Trophoblast cell (in vitro differentiated cells and primary cell): Measurements from ENCODE around the gene NSMF.
A peak's percentile ranks its signal among the peaks of the same experiment; 100 is the strongest.

Experiments used
- DNase-seq, 2 donors: peaks; one replicate each; pipeline ENCODE4 v3.0.0-alpha.2; 2016
- H2AFZ ChIP-seq: 2 replicates; pipeline ENCODE4 v1.6.1; 2013; ENCODE audit warnings: low read length, moderate library complexity, mild to moderate bottlenecking; ENCODE audit not compliant: insufficient read depth, poor library complexity
- H2AK5ac ChIP-seq: 2 replicates; pipeline ENCODE4 v1.6.1; 2013; ENCODE audit warnings: mild to moderate bottlenecking, low read length
- H2BK120ac ChIP-seq: 2 replicates; pipeline ENCODE4 v1.6.1; 2013; ENCODE audit warnings: low read length, mild to moderate bottlenecking, moderate library complexity; ENCODE audit not compliant: insufficient read depth, poor library complexity
- H2BK12ac ChIP-seq: 2 replicates; pipeline ENCODE4 v1.6.1; 2013; ENCODE audit warnings: mild to moderate bottlenecking, low read length, moderate library complexity
- H2BK5ac ChIP-seq: 2 replicates; pipeline ENCODE4 v1.6.1; 2013; ENCODE audit warnings: low read length, low read depth, moderate library complexity, mild to moderate bottlenecking; ENCODE audit not compliant: poor library complexity
- H3K14ac ChIP-seq: 2 replicates; pipeline ENCODE4 v1.6.1; 2013; ENCODE audit warnings: mild to moderate bottlenecking, low read length
- H3K18ac ChIP-seq: 2 replicates; pipeline ENCODE4 v1.6.1; 2013; ENCODE audit warnings: mild to moderate bottlenecking, low read length
- H3K23ac ChIP-seq: 2 replicates; pipeline ENCODE4 v1.6.1; 2013; ENCODE audit warnings: low read length
- H3K27ac ChIP-seq: 2 replicates; pipeline ENCODE4 v1.5.1; 2013; ENCODE audit warnings: low read depth, mild to moderate bottlenecking, inconsistent platforms, low read length, moderate library complexity
- H3K27me3 ChIP-seq: 2 replicates; pipeline ENCODE4 v1.6.1; 2013; ENCODE audit warnings: inconsistent platforms, mild to moderate bottlenecking, low read length, moderate library complexity; ENCODE audit not compliant: insufficient read depth
- H3K36me3 ChIP-seq, 2 experiments: 1 replicate in 1 of 2; 2 replicates in 1 of 2; pipeline ENCODE4 v1.6.1; 2013; ENCODE audit warnings: low read length in 2 of 2, mild to moderate bottlenecking in 2 of 2, moderate library complexity in 1 of 2; ENCODE audit not compliant: insufficient read depth in 2 of 2, control insufficient read depth in 1 of 2
- H3K4ac ChIP-seq: 2 replicates; pipeline ENCODE4 v1.6.1; 2013; ENCODE audit warnings: low read depth, mild to moderate bottlenecking, low read length, moderate library complexity
- H3K4me1 ChIP-seq, 2 experiments: 1 replicate in 1 of 2; 2 replicates in 1 of 2; pipeline ENCODE4 v1.6.1; 2013; ENCODE audit warnings: low read length in 2 of 2, mild to moderate bottlenecking in 2 of 2, moderate library complexity in 1 of 2; ENCODE audit not compliant: insufficient read depth in 2 of 2, control insufficient read depth in 1 of 2
- H3K4me2 ChIP-seq: 2 replicates; pipeline ENCODE4 v1.6.1; 2013; ENCODE audit warnings: inconsistent platforms, mild to moderate bottlenecking, low read length, moderate library complexity
- H3K4me3 ChIP-seq: 2 replicates; pipeline ENCODE4 v1.5.1; 2013; ENCODE audit warnings: mild to moderate bottlenecking, low read depth, low read length, inconsistent platforms
- H3K79me1 ChIP-seq: one replicate; pipeline ENCODE4 v1.6.1; 2013; ENCODE audit warnings: low read length
- H3K79me2 ChIP-seq: 2 replicates; pipeline ENCODE4 v1.6.1; 2013; ENCODE audit warnings: low read length, mild to moderate bottlenecking; ENCODE audit not compliant: control insufficient read depth, insufficient read depth, poor library complexity
- H3K9ac ChIP-seq: 2 replicates; pipeline ENCODE4 v1.6.1; 2013; ENCODE audit warnings: mild to moderate bottlenecking, low read length
- H3K9me3 ChIP-seq: 2 replicates; pipeline ENCODE4 v1.6.1; 2013; ENCODE audit warnings: low read depth, mild to moderate bottlenecking, control low read depth, inconsistent platforms, low read length; ENCODE audit not compliant: insufficient read depth
- H4K12ac ChIP-seq: 2 replicates; pipeline ENCODE4 v1.6.1; 2013; ENCODE audit warnings: low read depth, mild to moderate bottlenecking, low read length, moderate library complexity
- H4K8ac ChIP-seq: 2 replicates; pipeline ENCODE4 v1.6.1; 2013; ENCODE audit warnings: low read depth, mild to moderate bottlenecking, low read length, moderate library complexity
- H4K91ac ChIP-seq: one replicate; pipeline ENCODE4 v1.6.1; 2013; ENCODE audit warnings: low read depth, mild to moderate bottlenecking, low read length, moderate library complexity
- WGBS: extraction: QIAGEN DNeasy Blood & Tissue Kit; methylation state at CpG from one replicate; pipeline ENCODE4 v1.1.7; 2013; ENCODE audit warnings: missing lambda C conversion rate; ENCODE audit not compliant: insufficient read length, insufficient coverage; ENCODE audit errors: extremely low coverage; 5-methylcytosine and 5-hydroxymethylcytosine counted together

NSMF gene

DNA sequence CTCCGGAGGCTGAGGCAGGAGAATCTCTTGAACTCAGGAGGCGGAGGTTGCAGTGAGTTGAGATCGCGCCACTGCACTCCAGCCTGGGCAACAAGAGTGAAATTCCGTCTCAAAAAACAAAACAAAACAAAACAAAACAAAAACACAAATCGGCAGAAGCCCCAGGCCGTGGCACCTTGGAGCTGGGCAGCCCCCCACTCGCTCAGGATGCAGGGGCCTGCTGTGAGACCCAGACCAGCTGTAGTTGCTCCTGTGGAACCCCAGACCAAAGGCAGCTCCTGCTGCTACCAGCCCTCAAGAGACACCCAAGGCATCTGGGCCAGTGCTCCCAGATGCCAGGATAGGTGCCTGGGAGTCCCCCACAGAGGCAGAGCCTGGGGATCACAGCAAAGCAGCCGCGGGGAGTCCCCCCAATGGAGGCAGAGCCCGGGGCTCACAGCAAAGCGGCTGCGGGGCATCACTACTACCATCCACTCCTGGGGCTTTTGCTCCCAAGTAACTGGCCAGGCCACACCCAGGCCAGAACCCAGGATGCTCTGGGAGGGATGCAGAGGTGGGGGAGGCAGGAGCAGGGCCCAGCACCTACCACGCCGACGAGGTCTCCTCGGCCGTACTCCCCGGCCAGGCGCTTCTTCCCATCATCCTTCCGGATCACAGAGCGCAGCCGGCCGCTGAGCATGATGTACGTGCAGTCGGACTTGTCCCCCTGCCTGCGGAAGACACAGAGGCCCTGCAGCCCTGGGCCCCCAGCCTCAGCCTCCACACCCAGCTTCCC is 37.7 kb upstream of the NSMF start:
- Histone ChIP-seq H2BK12ac (no peak overlapping the region), H2AK5ac (no peak overlapping the region), H3K23ac (no peak overlapping the region), H4K91ac (no peak overlapping the region), H2BK120ac (no peak overlapping the region), H3K4me1 (no peaks in the 10 kb centered on the region), H3K4ac (no peak overlapping the region), H2AFZ (no peak overlapping the region), H3K18ac (no peak overlapping the region), H3K4me3 (no peak overlapping the region), H3K27ac (no peak overlapping the region), H3K27me3 (no peaks in the 10 kb centered on the region), H3K9me3 (peaks cover 16% of the 10 kb centered on the region), H4K8ac (no peak overlapping the region), H3K79me1 (no peaks in the 10 kb centered on the region), H3K9ac (no peak overlapping the region), H2BK5ac (no peak overlapping the region), H3K79me2 (no peaks in the 10 kb centered on the region), H4K12ac (no peak overlapping the region), H3K4me2 (no peak overlapping the region), H3K36me3 (no peaks in the 10 kb centered on the region), H3K14ac (no peak overlapping the region)
- WGBS, result no CpG with 5 or more reads among the region's 27 CpGs
- no peak for DNase-seq

DNA sequence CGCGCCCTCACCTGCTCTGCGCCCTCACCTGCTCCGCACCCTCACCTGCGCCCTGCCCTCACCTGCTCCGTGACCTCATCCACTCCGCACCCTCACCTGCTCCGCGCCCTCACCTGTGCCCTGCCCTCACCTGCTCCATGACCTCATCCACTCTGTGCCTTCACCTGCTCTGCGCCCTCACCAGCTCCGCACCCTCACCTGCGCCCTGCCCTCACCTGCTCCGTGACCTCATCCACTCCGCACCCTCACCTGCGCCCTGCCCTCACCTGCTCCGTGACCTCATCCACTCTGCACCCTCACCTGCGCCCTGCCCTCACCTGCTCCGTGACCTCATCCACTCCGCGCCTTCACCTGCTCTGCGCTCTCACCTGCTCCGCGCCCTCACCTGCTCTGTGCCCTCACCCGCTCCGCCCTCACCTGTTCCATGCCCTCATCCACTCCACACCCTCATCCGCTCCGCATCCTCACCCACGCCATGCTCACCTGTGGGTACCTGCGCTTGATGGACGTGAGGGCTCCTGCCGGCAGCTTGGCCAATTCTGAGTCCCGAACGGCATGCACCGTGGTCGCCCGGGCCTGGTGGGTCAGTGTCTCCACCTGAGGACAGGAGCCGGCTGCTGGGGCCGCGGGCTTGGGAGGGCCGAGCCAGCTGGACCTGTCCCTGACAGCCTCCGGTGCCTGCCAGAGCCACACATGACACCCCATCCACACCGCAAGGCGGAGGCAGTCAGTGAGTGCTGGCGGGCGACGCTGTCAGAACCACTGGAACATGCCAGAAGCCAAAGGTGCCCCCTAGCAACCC is 35.6 kb upstream of the NSMF start:
- H3K27me3 ChIP-seq, result no peaks in the 10 kb centered on the region
- H3K4ac ChIP-seq, result no peak overlapping the region
- H3K36me3 ChIP-seq, result no peaks in the 10 kb centered on the region
- DNase-seq, result peak in 1 of 2 donors; percentile 9
- peaks cover 13% of the 10 kb centered on the region for H3K9me3 ChIP-seq
- H3K79me1 ChIP-seq, result no peaks in the 10 kb centered on the region
- H2AFZ ChIP-seq, result no peak overlapping the region
- H3K4me1 ChIP-seq, result no peaks in the 10 kb centered on the region
- no peak overlapping the region for H2BK5ac ChIP-seq
- no peak overlapping the region for H2BK120ac ChIP-seq
- no peak overlapping the region for H3K18ac ChIP-seq
- H2AK5ac ChIP-seq, result no peak overlapping the region
- H4K91ac ChIP-seq, result no peak overlapping the region
- no peak overlapping the region for H3K9ac ChIP-seq
- no peak overlapping the region for H3K4me3 ChIP-seq
- H3K79me2 ChIP-seq, result no peaks in the 10 kb centered on the region
- H2BK12ac ChIP-seq, result no peak overlapping the region
- H4K8ac ChIP-seq, result no peak overlapping the region
- no peak overlapping the region for H3K27ac ChIP-seq
- no peak overlapping the region for H3K23ac ChIP-seq
- no peak overlapping the region for H3K4me2 ChIP-seq
- WGBS, result 100% methylated on average over 3 of the region's 46 CpGs
- H4K12ac ChIP-seq, result no peak overlapping the region
- H3K14ac ChIP-seq, result no peak overlapping the region

DNA sequence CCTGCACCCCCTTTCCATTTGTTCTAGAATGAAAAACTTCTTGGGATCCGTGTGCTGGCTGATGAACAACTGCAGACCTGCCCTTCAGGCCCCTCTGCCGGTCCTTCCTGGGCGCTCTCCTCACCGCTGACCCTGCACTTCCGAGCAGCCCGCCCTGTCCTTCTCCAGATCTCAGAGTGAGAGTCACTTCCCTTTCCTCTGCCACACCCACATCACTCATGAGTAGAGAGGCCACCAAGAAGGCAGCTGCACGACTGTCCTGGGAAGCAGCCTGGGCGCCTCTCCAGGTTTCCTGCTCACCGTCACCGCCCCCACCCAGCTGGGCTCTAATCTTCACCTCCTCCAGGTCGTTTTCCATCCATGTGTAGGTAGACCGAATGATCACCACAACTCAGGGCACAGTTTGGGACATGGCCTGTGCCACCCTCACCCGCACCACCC is 35.0 kb upstream of the NSMF start:
- Histone ChIP-seq H3K4me2 (no peak overlapping the region), H3K79me1 (no peaks in the 10 kb centered on the region), H2AK5ac (no peak overlapping the region), H3K9me3 (peaks cover 13% of the 10 kb centered on the region), H3K18ac (no peak overlapping the region), H4K12ac (no peak overlapping the region), H3K4me1 (no peaks in the 10 kb centered on the region), H3K4ac (no peak overlapping the region), H2BK5ac (no peak overlapping the region), H3K23ac (no peak overlapping the region), H2BK120ac (no peak overlapping the region), H3K27ac (no peak overlapping the region), H3K14ac (no peak overlapping the region), H4K91ac (no peak overlapping the region), H3K79me2 (no peaks in the 10 kb centered on the region), H2BK12ac (no peak overlapping the region), H2AFZ (no peak overlapping the region), H3K4me3 (no peak overlapping the region), H3K36me3 (no peaks in the 10 kb centered on the region), H3K27me3 (no peaks in the 10 kb centered on the region), H3K9ac (no peak overlapping the region), H4K8ac (no peak overlapping the region)
- no CpG with 5 or more reads among the region's 13 CpGs for WGBS
- no peak for DNase-seq

DNA sequence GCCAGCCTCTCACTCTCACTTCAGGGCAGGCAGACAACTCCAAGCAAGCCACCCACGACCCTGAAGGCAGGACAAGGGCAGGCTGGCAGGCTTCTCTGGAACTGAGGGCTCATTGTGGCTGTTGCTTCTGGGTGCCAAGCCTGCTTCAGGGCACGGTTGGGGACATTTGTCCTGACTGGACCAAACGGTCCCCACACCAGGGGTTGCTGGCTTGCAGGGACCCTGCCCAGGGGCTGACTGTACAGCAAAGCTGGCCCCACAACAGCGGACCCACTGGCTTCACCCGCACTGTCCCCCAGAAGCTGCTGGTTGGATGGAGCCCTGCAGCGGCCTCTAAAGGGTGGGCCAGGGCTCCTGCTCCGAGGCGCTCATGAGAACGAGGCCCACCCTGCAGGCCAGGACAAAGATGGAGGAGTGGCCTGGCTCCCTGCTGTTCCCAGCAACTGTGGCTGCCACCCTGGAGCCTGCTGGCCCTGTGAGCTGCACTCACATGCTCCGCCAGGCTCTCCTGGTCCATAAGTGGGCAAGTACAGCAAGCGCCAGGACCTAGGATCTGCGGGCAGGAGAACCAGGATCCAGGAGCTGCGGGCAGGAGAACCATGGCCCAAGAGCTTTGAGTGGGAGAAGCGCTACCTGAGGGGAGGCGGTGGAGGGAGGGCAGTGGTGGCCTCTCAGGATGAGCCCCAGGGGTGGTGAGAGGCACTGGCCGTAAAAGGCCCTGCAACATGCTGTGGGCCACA is 34.4 kb upstream of the NSMF start:
- no peaks in the 10 kb centered on the region for H3K27me3 ChIP-seq
- H3K4me1 ChIP-seq, result no peaks in the 10 kb centered on the region
- no peak overlapping the region for H4K8ac ChIP-seq
- no peak overlapping the region for H2AFZ ChIP-seq
- H3K18ac ChIP-seq, result no peak overlapping the region
- no peak overlapping the region for H2BK120ac ChIP-seq
- no peaks in the 10 kb centered on the region for H3K79me2 ChIP-seq
- H3K9ac ChIP-seq, result no peak overlapping the region
- WGBS, result no CpG with 5 or more reads among the region's 16 CpGs
- no peak overlapping the region for H2BK12ac ChIP-seq
- H3K27ac ChIP-seq, result no peak overlapping the region
- H3K9me3 ChIP-seq, result peaks cover 8% of the 10 kb centered on the region
- no peak overlapping the region for H4K12ac ChIP-seq
- H4K91ac ChIP-seq, result no peak overlapping the region
- H3K14ac ChIP-seq, result no peak overlapping the region
- H3K4me2 ChIP-seq, result no peak overlapping the region
- DNase-seq, result no peak
- no peak overlapping the region for H2AK5ac ChIP-seq
- H3K23ac ChIP-seq, result no peak overlapping the region
- no peak overlapping the region for H3K4me3 ChIP-seq
- H3K79me1 ChIP-seq, result no peaks in the 10 kb centered on the region
- no peak overlapping the region for H2BK5ac ChIP-seq
- H3K36me3 ChIP-seq, result no peaks in the 10 kb centered on the region
- H3K4ac ChIP-seq, result no peak overlapping the region
